Measurements from ENCODE around the gene ZNF3.

The ZNF3 gene

GRCh38 chr7:100122067-100122466 lies 40.5 kb upstream of the ZNF3 start:
- Histone ChIP-seq H3K36me3 (ENCODE audit: control insufficient read depth in 1 of 2, insufficient read depth in 2 of 2, low read length in 2 of 2) (peaks cover 0 to 3% of the 10 kb centered on the region in 2 donors), H3K27me3 (ENCODE audit: low read depth, low read length) (no peaks in the 10 kb centered on the region), H3K27ac (ENCODE audit: low read length) (no peak overlapping the region), H3K4me1 (ENCODE audit: control insufficient read depth in 1 of 2, insufficient read depth in 2 of 2, low read length in 2 of 2) (peaks cover 13 to 24% of the 10 kb centered on the region in 2 donors), H3K4me3 (ENCODE audit: low read depth in 1 of 2, low read length in 2 of 2) (no peak overlapping the region), H3K9me3 (ENCODE audit: control insufficient read depth in 1 of 2, low read length in 2 of 2) (no peaks in the 10 kb centered on the region)

GRCh38 chr7:100120733-100121036 lies 39.2 kb upstream of the ZNF3 start:
- H3K9me3 ChIP-seq (ENCODE audit: control insufficient read depth in 1 of 2, low read length in 2 of 2), result no peaks in the 10 kb centered on the region
- peak overlapping the region; percentile 93 to 98 for H3K4me3 ChIP-seq (ENCODE audit: low read depth in 1 of 2, low read length in 2 of 2)
- H3K4me1 ChIP-seq (ENCODE audit: control insufficient read depth in 1 of 2, insufficient read depth in 2 of 2, low read length in 2 of 2), result peaks cover 13 to 18% of the 10 kb centered on the region in 2 donors
- no peaks in the 10 kb centered on the region for H3K36me3 ChIP-seq (ENCODE audit: control insufficient read depth in 1 of 2, insufficient read depth in 2 of 2, low read length in 2 of 2)
- no peaks in the 10 kb centered on the region for H3K27me3 ChIP-seq (ENCODE audit: low read depth, low read length)
- H3K27ac ChIP-seq (ENCODE audit: low read length), result peak overlapping the region; percentile 95

GRCh38 chr7:100119970-100120732 lies 38.6 kb upstream of the ZNF3 start:
- peak overlapping the region; percentile 95 for H3K27ac ChIP-seq (ENCODE audit: low read length)
- H3K27me3 ChIP-seq (ENCODE audit: low read depth, low read length), result no peaks in the 10 kb centered on the region
- peak overlapping the region; percentile 93 to 98 for H3K4me3 ChIP-seq (ENCODE audit: low read depth in 1 of 2, low read length in 2 of 2)
- H3K36me3 ChIP-seq (ENCODE audit: control insufficient read depth in 1 of 2, insufficient read depth in 2 of 2, low read length in 2 of 2), result no peaks in the 10 kb centered on the region
- H3K9me3 ChIP-seq (ENCODE audit: control insufficient read depth in 1 of 2, low read length in 2 of 2), result no peaks in the 10 kb centered on the region
- peaks cover 10 to 18% of the 10 kb centered on the region in 2 donors for H3K4me1 ChIP-seq (ENCODE audit: control insufficient read depth in 1 of 2, insufficient read depth in 2 of 2, low read length in 2 of 2)

- H3K4me1 ChIP-seq (ENCODE audit: control insufficient read depth in 1 of 2, insufficient read depth in 2 of 2, low read length in 2 of 2), result peaks cover 6 to 18% of the 10 kb centered on the region in 2 donors
- no peaks in the 10 kb centered on the region for H3K27me3 ChIP-seq (ENCODE audit: low read depth, low read length)
- peak within 1 kb of the TSS; percentile 95 for H3K27ac ChIP-seq (ENCODE audit: low read length)
- H3K36me3 ChIP-seq (ENCODE audit: control insufficient read depth in 1 of 2, insufficient read depth in 2 of 2, low read length in 2 of 2), result no peaks in the 10 kb centered on the region
- no peaks in the 10 kb centered on the region for H3K9me3 ChIP-seq (ENCODE audit: control insufficient read depth in 1 of 2, low read length in 2 of 2)
- peak within 1 kb of the TSS; percentile 93 to 98 for H3K4me3 ChIP-seq (ENCODE audit: low read depth in 1 of 2, low read length in 2 of 2)
These were observed 37.8 kb upstream of the ZNF3 start, which contains the start of the genes CNPY4 and TAF6 for GRCh38 chr7:100119072-100119969. CNPY4 (plus strand) TSS chr7:100119634; CDS start chr7:100119745, 111 bp downstream. TAF6 (minus strand) TSS chr7:100119358; CDS start chr7:100114209, 5,149 bp downstream.

- Histone ChIP-seq H3K27ac (ENCODE audit: low read length) (peak overlapping the region; percentile 95), H3K9me3 (ENCODE audit: control insufficient read depth in 1 of 2, low read length in 2 of 2) (no peaks in the 10 kb centered on the region), H3K4me1 (ENCODE audit: control insufficient read depth in 1 of 2, insufficient read depth in 2 of 2, low read length in 2 of 2) (peaks cover 6 to 18% of the 10 kb centered on the region in 2 donors), H3K36me3 (ENCODE audit: control insufficient read depth in 1 of 2, insufficient read depth in 2 of 2, low read length in 2 of 2) (peaks cover 0 to 6% of the 10 kb centered on the region in 2 donors), H3K4me3 (ENCODE audit: low read depth in 1 of 2, low read length in 2 of 2) (peak overlapping the region; percentile 93 to 98), H3K27me3 (ENCODE audit: low read depth, low read length) (no peaks in the 10 kb centered on the region)
These were observed 37.0 kb upstream of the ZNF3 start for GRCh38 chr7:100118388-100119071.

- H3K4me3 ChIP-seq (ENCODE audit: low read depth in 1 of 2, low read length in 2 of 2), result no peak overlapping the region
- H3K27me3 ChIP-seq (ENCODE audit: low read depth, low read length), result no peaks in the 10 kb centered on the region
- H3K27ac ChIP-seq (ENCODE audit: low read length), result no peak overlapping the region
- peaks cover under 1 to 11% of the 10 kb centered on the region in 2 donors for H3K4me1 ChIP-seq (ENCODE audit: control insufficient read depth in 1 of 2, insufficient read depth in 2 of 2, low read length in 2 of 2)
- H3K9me3 ChIP-seq (ENCODE audit: control insufficient read depth in 1 of 2, low read length in 2 of 2), result no peaks in the 10 kb centered on the region
- H3K36me3 ChIP-seq (ENCODE audit: control insufficient read depth in 1 of 2, insufficient read depth in 2 of 2, low read length in 2 of 2), result peaks cover 11 to 32% of the 10 kb centered on the region in 2 donors
These were observed 33.5 kb upstream of the ZNF3 start for GRCh38 chr7:100115026-100115425.

- no peaks in the 10 kb centered on the region for H3K27me3 ChIP-seq (ENCODE audit: low read depth, low read length)
These were observed 30.4 kb upstream of the ZNF3 start for GRCh38 chr7:100111914-100112313.

GRCh38 chr7:100111156-100111555 lies 29.6 kb upstream of the ZNF3 start:
- peaks cover 21 to 58% of the 10 kb centered on the region in 2 donors for H3K36me3 ChIP-seq (ENCODE audit: control insufficient read depth in 1 of 2, insufficient read depth in 2 of 2, low read length in 2 of 2)
- no peaks in the 10 kb centered on the region for H3K4me1 ChIP-seq (ENCODE audit: control insufficient read depth in 1 of 2, insufficient read depth in 2 of 2, low read length in 2 of 2)

More at GRCh38 chr7:100111914-100112313, 30.4 kb upstream of the ZNF3 start:
- Histone ChIP-seq H3K27ac (ENCODE audit: low read length) (no peak overlapping the region), H3K9me3 (ENCODE audit: control insufficient read depth in 1 of 2, low read length in 2 of 2) (no peaks in the 10 kb centered on the region), H3K4me3 (ENCODE audit: low read depth in 1 of 2, low read length in 2 of 2) (no peak overlapping the region), H3K4me1 (ENCODE audit: control insufficient read depth in 1 of 2, insufficient read depth in 2 of 2, low read length in 2 of 2) (no peaks in the 10 kb centered on the region), H3K36me3 (ENCODE audit: control insufficient read depth in 1 of 2, insufficient read depth in 2 of 2, low read length in 2 of 2) (peaks cover 19 to 50% of the 10 kb centered on the region in 2 donors)

GRCh38 chr7:100109521-100110163 lies 28.1 kb upstream of the ZNF3 start:
- no peak overlapping the region for H3K4me3 ChIP-seq (ENCODE audit: low read depth in 1 of 2, low read length in 2 of 2)
- H3K36me3 ChIP-seq (ENCODE audit: control insufficient read depth in 1 of 2, insufficient read depth in 2 of 2, low read length in 2 of 2), result peaks cover 27 to 72% of the 10 kb centered on the region in 2 donors
- no peak overlapping the region for H3K27ac ChIP-seq (ENCODE audit: low read length)
- no peaks in the 10 kb centered on the region for H3K27me3 ChIP-seq (ENCODE audit: low read depth, low read length)
- H3K4me1 ChIP-seq (ENCODE audit: control insufficient read depth in 1 of 2, insufficient read depth in 2 of 2, low read length in 2 of 2), result no peaks in the 10 kb centered on the region
- H3K9me3 ChIP-seq (ENCODE audit: control insufficient read depth in 1 of 2, low read length in 2 of 2), result no peaks in the 10 kb centered on the region

More at GRCh38 chr7:100111156-100111555, 29.6 kb upstream of the ZNF3 start:
- no peak overlapping the region for H3K4me3 ChIP-seq (ENCODE audit: low read depth in 1 of 2, low read length in 2 of 2)
- H3K27ac ChIP-seq (ENCODE audit: low read length), result no peak overlapping the region
- H3K9me3 ChIP-seq (ENCODE audit: control insufficient read depth in 1 of 2, low read length in 2 of 2), result no peaks in the 10 kb centered on the region
- no peaks in the 10 kb centered on the region for H3K27me3 ChIP-seq (ENCODE audit: low read depth, low read length)

- no peaks in the 10 kb centered on the region for H3K9me3 ChIP-seq (ENCODE audit: control insufficient read depth in 1 of 2, low read length in 2 of 2)
- no peaks in the 10 kb centered on the region for H3K4me1 ChIP-seq (ENCODE audit: control insufficient read depth in 1 of 2, insufficient read depth in 2 of 2, low read length in 2 of 2)
- no peaks in the 10 kb centered on the region for H3K27me3 ChIP-seq (ENCODE audit: low read depth, low read length)
- peaks cover 27 to 72% of the 10 kb centered on the region in 2 donors for H3K36me3 ChIP-seq (ENCODE audit: control insufficient read depth in 1 of 2, insufficient read depth in 2 of 2, low read length in 2 of 2)
- H3K27ac ChIP-seq (ENCODE audit: low read length), result no peak overlapping the region
- H3K4me3 ChIP-seq (ENCODE audit: low read depth in 1 of 2, low read length in 2 of 2), result no peak overlapping the region
These were observed 26.4 kb upstream of the ZNF3 start for GRCh38 chr7:100107890-100108289.

Measured in muscle layer of duodenum (tissue), 2 donors.